NCI-H446 treated with DMSO at 0.1 percent for 48 hours (cell line): ENCODE results near the gene ICOSLG.
"Not testable (repeated sequence)": the region's sequence is repeated elsewhere in the genome, so short reads cannot be mapped to it uniquely, and the experiment has no call there.

Experiments
- DNase-seq: peaks from one replicate; lab custom pipeline; 2025; lab: John Stamatoyannopoulos, UW

ICOSLG gene, protein sequence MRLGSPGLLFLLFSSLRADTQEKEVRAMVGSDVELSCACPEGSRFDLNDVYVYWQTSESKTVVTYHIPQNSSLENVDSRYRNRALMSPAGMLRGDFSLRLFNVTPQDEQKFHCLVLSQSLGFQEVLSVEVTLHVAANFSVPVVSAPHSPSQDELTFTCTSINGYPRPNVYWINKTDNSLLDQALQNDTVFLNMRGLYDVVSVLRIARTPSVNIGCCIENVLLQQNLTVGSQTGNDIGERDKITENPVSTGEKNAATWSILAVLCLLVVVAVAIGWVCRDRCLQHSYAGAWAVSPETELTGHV

GRCh38 chr21:44240842-44241241 is at the start of gene ICOSLG:
ICOSLG (minus strand) TSS chr21:44240943; CDS start chr21:44240817, 126 bp downstream.
- DNase-seq, result not testable (repeated sequence)

DNA sequence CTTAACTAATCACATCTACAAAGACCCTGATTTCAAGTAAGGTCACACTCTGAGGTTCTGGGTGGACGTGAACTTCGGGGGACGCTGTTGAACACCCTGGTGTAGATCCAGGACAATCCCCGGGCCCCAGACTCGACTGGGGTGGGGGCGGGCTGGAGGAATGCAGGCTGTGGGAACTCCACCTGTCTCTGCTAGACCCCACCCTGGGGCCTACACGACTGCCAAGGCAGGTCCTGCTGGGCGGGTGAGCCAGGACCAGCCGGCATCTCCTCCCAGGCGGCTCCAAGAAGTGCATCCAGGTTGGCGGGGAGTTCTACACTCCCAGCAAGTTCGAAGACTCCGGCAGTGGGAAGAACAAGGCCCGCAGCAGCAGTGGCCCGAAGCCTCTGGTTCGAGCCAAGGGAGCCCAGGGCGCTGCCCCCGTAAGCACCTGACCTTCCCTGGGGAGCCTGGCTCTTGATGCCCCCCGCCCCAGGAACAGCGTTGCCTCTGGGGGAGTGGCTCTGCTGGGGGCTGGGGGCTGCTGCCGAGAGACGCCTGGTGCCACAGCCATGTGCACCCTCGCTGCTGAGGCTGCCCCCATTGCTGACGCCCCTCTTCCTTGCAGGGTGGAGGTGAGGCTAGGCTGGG is 48.8 kb upstream of the ICOSLG start:
- DNase-seq, result no peak

GRCh38 chr21:44288251-44289110 is 47.7 kb upstream of the ICOSLG start:
- no peak for DNase-seq

DNA sequence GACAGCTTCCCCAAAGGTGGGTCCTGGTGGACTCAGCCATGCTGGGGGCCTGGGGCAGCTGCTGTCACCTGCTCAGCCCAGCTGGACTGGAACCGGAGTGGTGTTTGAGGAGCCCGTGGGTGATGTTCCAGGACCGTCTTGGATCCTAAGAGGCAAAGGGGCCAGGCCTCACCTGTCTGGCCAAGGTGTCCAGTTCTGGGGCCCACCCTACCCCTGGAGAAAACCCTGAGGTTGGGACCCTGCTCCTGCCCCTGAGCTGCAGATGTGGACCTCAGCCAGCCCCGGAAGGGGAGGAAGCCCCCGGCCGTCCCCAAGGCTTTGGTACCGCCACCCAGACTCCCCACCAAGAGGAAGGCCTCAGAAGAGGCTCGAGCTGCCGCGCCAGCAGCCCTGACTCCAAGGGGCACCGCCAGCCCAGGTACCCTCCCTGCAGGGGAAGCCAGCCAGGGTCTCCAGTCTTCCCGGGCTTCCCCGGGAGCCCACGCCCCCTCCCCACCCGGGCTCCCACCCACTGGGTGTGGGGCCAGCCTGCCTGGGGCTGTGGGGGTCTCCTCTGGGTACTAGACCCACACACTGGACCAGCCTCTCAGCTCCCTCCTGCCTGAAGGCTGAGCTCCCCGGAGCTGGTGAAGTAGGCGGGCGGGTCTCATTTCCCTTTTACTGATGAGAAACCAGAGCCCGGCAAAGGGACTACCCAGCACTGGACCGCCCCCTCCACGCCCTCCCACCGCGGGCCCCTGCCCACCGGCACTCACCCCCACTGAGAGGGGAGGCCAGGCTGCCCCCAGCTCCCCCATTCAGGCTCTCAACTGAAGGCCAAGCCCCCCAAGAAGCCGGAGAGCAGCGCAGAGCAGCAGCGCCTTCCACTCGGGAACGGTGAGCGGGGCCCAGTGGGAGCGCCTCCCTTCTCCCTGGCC is 46.2 kb upstream of the ICOSLG start:
- no peak for DNase-seq

GRCh38 chr21:44286086-44286715 is 45.5 kb upstream of the ICOSLG start:
- no peak for DNase-seq

- DNase-seq, result no peak
These were observed 44.6 kb upstream of the ICOSLG start, which contains the start of gene AIRE for GRCh38 chr21:44285138-44285992. AIRE (plus strand) TSS chr21:44285876; CDS start chr21:44286007, 131 bp downstream.

GRCh38 chr21:44283948-44284347 is 43.2 kb upstream of the ICOSLG start:
- no peak for DNase-seq

DNA sequence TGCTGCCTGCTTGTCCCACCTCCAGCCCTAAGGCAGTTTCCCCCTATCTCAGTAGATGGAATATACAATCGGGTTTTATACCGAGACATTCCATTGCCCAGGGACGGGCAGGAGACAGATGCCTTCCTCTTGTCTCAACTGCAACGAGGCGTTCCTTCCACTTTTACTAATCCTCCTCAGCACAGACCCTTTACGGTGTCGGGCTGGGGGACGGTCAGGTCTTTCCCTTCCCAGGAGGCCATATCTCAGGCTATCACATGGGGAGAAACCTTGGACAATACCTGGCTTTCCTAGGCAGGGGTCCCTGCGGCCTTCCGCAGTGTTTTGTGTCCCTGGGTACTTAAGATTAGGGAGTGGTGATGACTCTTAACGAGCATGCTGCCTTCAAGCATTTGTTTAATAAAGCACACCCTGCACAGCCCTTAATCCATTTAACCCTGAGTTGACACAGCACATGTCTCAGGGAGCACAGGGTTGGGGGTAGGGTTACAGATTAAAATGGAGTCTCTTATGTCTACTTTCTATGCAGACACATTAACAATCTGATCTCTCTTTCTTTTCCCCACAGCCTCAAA is 42.6 kb upstream of the ICOSLG start:
- not testable (repeated sequence) for DNase-seq

DNA sequence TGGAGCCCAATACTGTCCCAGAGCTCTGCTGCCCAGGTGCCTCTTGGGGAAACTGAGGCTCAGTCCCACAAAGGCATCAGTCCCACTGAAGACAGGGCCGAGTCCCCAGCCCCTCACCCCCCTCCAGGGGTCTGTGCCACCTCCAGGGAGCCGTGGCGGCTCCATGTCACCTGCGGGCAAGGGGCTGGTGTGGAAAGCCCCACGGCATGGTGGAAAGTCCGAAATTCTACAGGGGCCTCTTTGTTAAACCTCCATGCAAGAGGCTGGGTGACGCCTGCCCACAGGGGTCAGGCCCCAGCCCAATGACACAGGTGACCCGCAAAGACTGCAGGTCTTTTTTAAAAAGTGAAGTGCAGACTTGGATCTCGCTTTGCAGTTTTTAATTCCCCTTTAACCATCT is 41.6 kb upstream of the ICOSLG start:
- DNase-seq, result no peak

DNA sequence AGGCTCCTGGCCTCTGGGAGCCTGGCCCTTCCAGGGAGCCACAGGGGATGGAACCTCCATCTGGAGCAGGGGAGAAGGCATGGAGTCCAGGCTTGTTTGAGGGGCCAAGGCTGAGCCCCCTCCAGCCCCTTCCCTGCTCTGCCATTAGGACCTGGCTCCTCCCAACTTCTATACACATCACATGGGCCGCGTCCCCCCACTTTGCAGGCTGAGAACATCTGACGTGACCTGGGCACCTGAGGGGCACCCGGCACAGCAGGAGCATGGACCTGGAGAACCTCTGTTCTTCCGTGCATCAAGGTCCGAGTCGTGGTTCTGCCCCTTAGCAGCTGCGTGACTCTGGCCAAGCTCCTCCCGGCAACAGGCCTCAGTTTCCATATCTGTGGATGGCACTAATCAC is 41.1 kb upstream of the ICOSLG start:
- DNase-seq, result no peak

- DNase-seq, result no peak
These were observed 38.9 kb upstream of the ICOSLG start for GRCh38 chr21:44279354-44280260.

- no peak for DNase-seq
These were observed 34.3 kb upstream of the ICOSLG start for GRCh38 chr21:44275041-44275440.

GRCh38 chr21:44273046-44273445 is 32.3 kb upstream of the ICOSLG start:
- DNase-seq, result no peak

DNA sequence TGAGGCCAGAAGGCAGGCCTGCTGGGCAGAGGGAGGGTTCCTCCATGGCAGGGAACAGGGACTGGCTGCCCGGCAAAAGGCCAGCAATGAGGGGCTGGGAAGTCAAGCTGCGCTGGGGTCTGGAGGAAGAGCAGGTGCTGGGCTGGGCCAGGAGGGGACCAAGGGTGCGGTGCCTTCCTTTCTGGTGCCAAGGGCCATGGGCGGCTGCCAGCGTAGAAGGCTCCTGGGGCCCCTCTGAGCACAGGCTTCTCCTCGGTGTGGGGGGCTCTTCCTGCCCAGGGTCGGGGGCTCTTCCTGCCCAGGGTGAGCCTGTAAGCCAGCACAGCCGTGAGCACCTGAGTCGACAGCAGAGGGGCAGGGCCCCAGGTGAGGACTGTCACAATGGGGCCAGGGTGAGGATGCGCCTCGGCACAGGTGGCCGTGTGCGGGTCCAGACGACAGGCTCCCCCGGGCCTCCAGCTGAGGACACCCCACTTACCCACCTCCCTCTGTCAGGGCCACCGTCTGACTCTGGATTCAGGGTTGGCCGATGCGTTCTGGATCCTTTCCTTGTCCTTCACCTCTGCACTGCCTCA is 31.6 kb upstream of the ICOSLG start:
- DNase-seq, result no peak

DNA sequence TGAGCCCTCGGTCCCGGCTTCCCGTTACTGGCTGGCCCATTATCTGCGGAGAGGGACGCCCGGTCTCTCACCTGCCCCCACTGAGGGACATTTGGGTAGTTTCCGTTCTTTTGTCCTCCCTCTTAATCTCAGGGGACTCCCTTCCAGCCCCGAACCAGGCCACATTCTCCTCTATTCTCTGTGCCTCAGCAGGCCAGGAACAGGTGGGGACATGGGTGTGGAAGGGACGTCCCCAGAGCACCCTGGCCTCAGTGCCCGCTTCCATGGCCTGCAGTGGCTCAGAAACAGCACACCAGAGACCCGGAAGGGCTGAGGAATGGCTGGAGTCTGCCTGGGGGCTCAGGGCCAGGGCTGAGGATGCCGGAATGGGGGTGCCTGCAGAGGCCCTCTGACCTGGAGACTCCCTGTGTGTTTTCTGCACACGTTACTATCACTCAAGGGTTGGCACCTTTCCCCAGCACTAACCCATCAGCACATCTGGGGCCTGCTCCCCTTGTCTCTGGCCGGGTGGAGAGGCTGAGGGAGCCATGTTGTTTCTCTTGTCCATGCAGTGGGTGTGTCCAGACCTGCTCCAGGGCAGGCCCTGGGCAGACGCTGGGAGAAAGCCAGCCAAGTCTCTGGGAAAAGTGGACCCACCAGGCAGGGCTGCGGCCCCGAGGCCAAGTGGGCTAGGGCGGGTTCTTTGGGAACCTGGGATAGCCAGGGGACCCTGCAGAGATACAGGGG is 31.0 kb upstream of the ICOSLG start:
- DNase-seq, result no peak

DNA sequence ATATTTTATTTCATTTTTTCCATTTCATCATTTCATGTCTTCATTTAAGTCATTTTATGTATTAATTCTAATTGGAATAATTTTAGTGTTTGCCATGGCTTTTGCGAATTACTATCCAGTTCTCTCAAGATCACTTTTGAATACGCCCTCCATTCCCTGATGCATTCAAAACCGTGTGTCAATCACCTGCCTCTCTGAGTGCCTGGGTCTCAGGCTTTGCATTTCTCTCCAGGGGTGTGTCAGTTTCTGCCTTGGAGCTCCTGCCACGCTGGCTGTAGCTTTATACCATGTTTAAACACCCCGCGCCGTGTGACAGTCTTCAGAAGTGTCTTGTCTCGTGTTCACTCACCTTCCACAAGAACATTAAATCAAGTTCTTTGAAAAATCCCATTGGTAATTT is 28.3 kb upstream of the ICOSLG start:
- no peak for DNase-seq

GRCh38 chr21:44267655-44268142 is 27.0 kb upstream of the ICOSLG start:
- DNase-seq, result no peak
